ENCODE results near the gene APOB. TPM values are rescaled to one million over a fixed set of nuclear protein-coding genes. Genes with fewer than 3 reads are reported as not detected.

The APOB gene
- total RNA-seq, 4 donors from 2014 or later, result 0.95 to 17.4 (median 10.6) TPM

GRCh38 chr2:21072477-21073242 lies 28.8 kb upstream of the APOB start:
- DNase-seq (ENCODE audit: low spot score), result no peak
- TF ChIP-seq CTCF (IDR thresholded peaks at IDR 0.05), result no peak
- no peak for ATAC-seq (ENCODE audit: low FRiP score)

GRCh38 chr2:21070341-21071257 lies 26.7 kb upstream of the APOB start:
- DNase-seq (ENCODE audit: low spot score) (no peak), ATAC-seq (ENCODE audit: low FRiP score) (no peak)
- TF ChIP-seq CTCF (IDR thresholded peaks at IDR 0.05), result no peak

GRCh38 chr2:21069746-21070340 lies 26.0 kb upstream of the APOB start:
- ATAC-seq (ENCODE audit: low FRiP score) (no peak), DNase-seq (ENCODE audit: low spot score) (no peak)
- TF ChIP-seq CTCF (IDR thresholded peaks at IDR 0.05), result no peak

GRCh38 chr2:21067859-21068537 lies 24.1 kb upstream of the APOB start:
- TF ChIP-seq CTCF (IDR thresholded peaks at IDR 0.05), result no peak
- DNase-seq (ENCODE audit: low spot score), result no peak
- ATAC-seq (ENCODE audit: low FRiP score), result no peak

- ATAC-seq (ENCODE audit: low FRiP score), result no peak
- DNase-seq (ENCODE audit: low spot score), result no peak
- TF ChIP-seq CTCF (IDR thresholded peaks at IDR 0.05), result no peak
Observed at GRCh38 chr2:21067125-21067524, 23.3 kb upstream of the APOB start.

GRCh38 chr2:21059885-21060610 lies 16.2 kb upstream of the APOB start:
- ATAC-seq (ENCODE audit: low FRiP score), result no peak
- no peak for DNase-seq (ENCODE audit: low spot score)
- TF ChIP-seq CTCF (IDR thresholded peaks at IDR 0.05), result no peak

Measured in omental fat pad (tissue), 4 donors.